Naive thymus-derived CD4-positive, alpha-beta T cell (primary cell): ENCODE data around the gene RETSAT. TPM values are rescaled to one million over a fixed set of nuclear protein-coding genes. Genes with fewer than 3 reads are reported as not detected.
"Not testable (repeated sequence)": the region's sequence is repeated elsewhere in the genome, so short reads cannot be mapped to it uniquely, and the experiment has no call there.

Experiments used
- ATAC-seq: fragments of 150-1000 bp; cut with Tn5 transposase; 2 replicates; pipeline ENCODE4 v1.10.0; 2021; ENCODE audit warnings: mild to moderate bottlenecking, moderate library complexity
- CTCF ChIA-PET: fragments of 350-600 bp; sonication (Branson Sonifier 250); formaldehyde crosslinking; loops from one replicate; lab custom pipeline; 2021; ENCODE audit warnings: antibody characterized with exemption; lab: Charles Lee
- POLR2A ChIA-PET: fragments of 350-600 bp; sonication (Branson Sonifier 250); formaldehyde crosslinking; loops from one replicate; lab custom pipeline; 2021; ENCODE audit warnings: antibody characterized with exemption, inconsistent platforms; lab: Charles Lee
- DNase-seq, 9 donors: peaks; one replicate each; pipeline versions ENCODE4 v3.0.0 to v3.0.0-alpha.2; 2020 to 2022; ENCODE audit warnings: mixed read lengths in 1 of 9
- H3K27ac ChIP-seq: one replicate; pipeline ENCODE4 v1.7.0; 2013; ENCODE audit warnings: mild to moderate bottlenecking, low read depth, low read length, moderate library complexity
- H3K27me3 ChIP-seq, 2 donors: one replicate each; pipeline ENCODE4 v1.7.0; 2013; ENCODE audit warnings: low read length in 2 of 2, mild to moderate bottlenecking in 2 of 2, moderate library complexity in 2 of 2; ENCODE audit not compliant: control insufficient read depth in 2 of 2, insufficient read depth in 2 of 2
- H3K36me3 ChIP-seq, 3 experiments: 1 replicate in 2 of 3; 2 replicates in 1 of 3; pipeline ENCODE4 v1.7.0; 2013; ENCODE audit warnings: low read length in 3 of 3, mild to moderate bottlenecking in 3 of 3, moderate library complexity in 1 of 3; ENCODE audit not compliant: insufficient read depth in 3 of 3, control insufficient read depth in 2 of 3
- H3K4me1 ChIP-seq, 2 donors: one replicate each; pipeline ENCODE4 v1.7.0; 2013; ENCODE audit warnings: low read length in 2 of 2, mild to moderate bottlenecking in 2 of 2, moderate library complexity in 1 of 2; ENCODE audit not compliant: control insufficient read depth in 2 of 2, insufficient read depth in 2 of 2
- H3K4me3 ChIP-seq: 2 replicates; pipeline ENCODE4 v1.7.0; 2013; ENCODE audit warnings: mild to moderate bottlenecking, low read length
- H3K9me3 ChIP-seq, 3 experiments: 1 replicate in 2 of 3; 2 replicates in 1 of 3; pipeline ENCODE4 v1.7.0; 2013; ENCODE audit warnings: low read length in 3 of 3; ENCODE audit not compliant: control insufficient read depth in 2 of 3
- H3K27ac Mint-ChIP-seq, 9 donors: one replicate each; pipeline ENCODE4 v1.8.0; 2020 to 2022; ENCODE audit warnings: mixed read lengths in 9 of 9, mild to moderate bottlenecking in 8 of 9, moderate library complexity in 5 of 9, inconsistent platforms in 2 of 9
- H3K27me3 Mint-ChIP-seq, 5 donors: one replicate each; pipeline ENCODE4 v1.8.0; 2021 to 2022; ENCODE audit warnings: mixed read lengths in 5 of 5, mild to moderate bottlenecking in 1 of 5
- H3K36me3 Mint-ChIP-seq, 5 donors: one replicate each; pipeline ENCODE4 v1.8.0; 2020 to 2022; ENCODE audit warnings: mixed read lengths in 5 of 5, mild to moderate bottlenecking in 3 of 5, inconsistent platforms in 1 of 5
- H3K4me1 Mint-ChIP-seq, 7 donors: one replicate each; pipeline ENCODE4 v1.8.0; 2020 to 2022; ENCODE audit warnings: mixed read lengths in 7 of 7, mild to moderate bottlenecking in 3 of 7, inconsistent platforms in 1 of 7
- H3K4me3 Mint-ChIP-seq, 10 donors: one replicate each; pipeline ENCODE4 v1.8.0; 2020 to 2022; ENCODE audit warnings: mild to moderate bottlenecking in 10 of 10, mixed read lengths in 10 of 10, moderate library complexity in 6 of 10, inconsistent platforms in 2 of 10
- H3K9me3 Mint-ChIP-seq, 11 donors: one replicate each; pipeline ENCODE4 v1.8.0; 2020 to 2022; ENCODE audit warnings: mixed read lengths in 11 of 11, mild to moderate bottlenecking in 4 of 11, inconsistent platforms in 1 of 11, moderate library complexity in 1 of 11
- intact Hi-C, 2 donors: fragments of 100-400 bp; cut with micrococcal nuclease; formaldehyde crosslinking; loops; one replicate each; pipeline ENCODE4 v1.15.1; 2023
- polyA plus RNA-seq, 2 donors: library from polyadenylated mRNA; unstranded; fragments of 300-500 nt; fragmentation: Illumina TruSeq; gene quantifications; one replicate each; pipeline ENCODE4 v1.2.3, GENCODE V29; 2021
- total RNA-seq, 6 experiments: library from RNA in 5 of 6; stranded (reverse) in 5 of 6; gene quantifications; 1 replicate in 5 of 6; 2 replicates in 1 of 6; pipeline ENCODE4 v1.2.3 and lab custom pipeline; 2021 to 2026

Gene RETSAT
- total and polyA plus RNA-seq, 7 experiments from 2014 or later, result 8.9 to 30.5 (median 19.5) TPM

DNA sequence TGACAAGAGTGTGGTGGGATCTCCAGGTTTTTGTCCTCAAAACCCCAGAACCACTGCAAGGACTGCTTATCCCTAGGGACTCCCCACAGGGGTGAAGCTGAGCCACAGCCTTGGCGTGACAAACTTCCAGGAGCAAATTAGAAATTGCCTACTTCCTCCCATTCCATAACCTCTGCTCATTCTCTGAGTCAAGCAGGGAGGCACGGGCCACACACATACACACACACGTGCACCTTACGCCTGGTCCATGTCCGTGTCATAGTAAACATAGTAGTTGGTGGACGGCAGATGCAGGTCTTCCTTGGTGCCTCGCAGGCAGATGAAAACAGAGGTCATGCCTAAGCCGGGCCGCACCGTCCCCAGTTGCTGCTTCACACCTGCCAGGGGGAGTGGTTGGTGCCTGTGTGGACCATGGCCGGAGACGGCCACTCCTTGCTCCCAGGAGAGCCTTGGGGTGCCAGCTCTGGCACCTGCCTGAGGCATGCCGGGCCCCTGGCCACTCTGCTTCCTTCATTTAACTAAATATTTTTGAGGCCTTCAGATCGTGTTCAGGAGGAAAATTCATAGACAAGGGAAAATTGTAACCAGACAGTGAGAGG is 9.9 kb downstream of the RETSAT start:
- no peaks in the 10 kb centered on the region for H3K4me1 ChIP-seq
- H3K27ac ChIP-seq, result no peak overlapping the region
- Mint-ChIP-seq H3K4me1 (no peaks in the 10 kb centered on the region), H3K4me3 (no peak overlapping the region), H3K27me3 (peaks cover 0 to 3% (median 0%) of the 10 kb centered on the region in 5 donors), H3K27ac (no peak overlapping the region), H3K36me3 (peaks cover 8 to 42% (median 15%) of the 10 kb centered on the region in 5 donors), H3K9me3 (no peaks in the 10 kb centered on the region)
- intact Hi-C loops, result no loop called here
- no peak overlapping the region for H3K4me3 ChIP-seq
- DNase-seq (no peak), ATAC-seq (no peak)
- H3K27me3 ChIP-seq, result no peaks in the 10 kb centered on the region
- no peaks in the 10 kb centered on the region for H3K9me3 ChIP-seq
- peaks cover 0 to 47% (median 5%) of the 10 kb centered on the region in 3 experiments for H3K36me3 ChIP-seq
- ChIA-PET POLR2A (interaction anchor here (14.5 kb wide), 1 partner anchor 16 kb away, joined by 211 read pairs; the partner anchor contains the start of gene TGOLN2), CTCF (no interaction called here)

DNA sequence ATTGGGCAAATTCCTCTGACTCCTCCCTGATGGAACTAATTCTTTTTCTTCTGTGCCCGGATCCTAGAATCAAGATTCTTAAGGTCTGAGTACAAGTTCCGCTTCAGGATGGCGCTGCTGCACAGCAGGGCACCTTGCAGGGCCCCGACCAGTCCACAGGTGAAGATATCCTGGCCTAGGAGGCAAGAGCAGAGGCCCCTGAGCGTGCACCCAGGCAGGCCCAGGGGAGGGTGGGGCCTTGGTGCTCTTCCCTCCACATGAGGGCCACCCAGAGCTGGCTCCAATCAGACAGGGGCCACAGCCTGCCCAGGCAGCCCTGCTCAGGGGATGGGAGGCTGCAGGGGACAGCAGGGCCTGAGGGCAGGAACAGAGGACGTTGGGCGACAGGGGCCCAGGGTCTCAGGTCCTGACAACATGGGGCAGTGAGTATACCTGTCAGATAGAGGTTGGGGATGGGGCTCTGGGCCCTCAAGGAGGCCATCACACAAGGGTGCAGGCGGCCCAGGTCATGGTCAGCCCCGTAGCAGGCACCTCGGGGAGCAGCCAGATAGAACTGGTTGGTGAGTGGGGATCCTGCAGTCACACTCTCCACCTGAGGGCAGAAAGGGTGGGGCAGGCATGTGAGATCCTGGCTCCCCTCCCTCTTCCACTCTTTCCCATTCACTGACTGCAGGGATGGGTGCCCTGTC is 11.0 kb downstream of the RETSAT start:
- H3K4me3 Mint-ChIP-seq, H3K27ac ChIP-seq, H3K9me3 ChIP-seq, H3K4me1 ChIP-seq, CTCF ChIA-PET, DNase-seq, H3K4me3 ChIP-seq, H3K4me1 Mint-ChIP-seq, H3K9me3 Mint-ChIP-seq, intact Hi-C loops, H3K27me3 ChIP-seq, H3K27ac Mint-ChIP-seq: not testable (repeated sequence)
- peaks cover 0 to 10% (median 0%) of the 10 kb centered on the region in 5 donors for H3K27me3 Mint-ChIP-seq
- peaks cover 8 to 39% (median 15%) of the 10 kb centered on the region in 5 donors for H3K36me3 Mint-ChIP-seq
- H3K36me3 ChIP-seq, result peaks cover 0 to 44% (median 0%) of the 10 kb centered on the region in 3 experiments
- POLR2A ChIA-PET, result interaction anchor here (2.6 to 14.5 kb wide), 2 partner anchors 10 to 15 kb away, joined by 8 to 211 read pairs; partner anchors contain the start of genes ELMOD3, RETSAT and TGOLN2
- peak; percentile 21 for ATAC-seq

DNA sequence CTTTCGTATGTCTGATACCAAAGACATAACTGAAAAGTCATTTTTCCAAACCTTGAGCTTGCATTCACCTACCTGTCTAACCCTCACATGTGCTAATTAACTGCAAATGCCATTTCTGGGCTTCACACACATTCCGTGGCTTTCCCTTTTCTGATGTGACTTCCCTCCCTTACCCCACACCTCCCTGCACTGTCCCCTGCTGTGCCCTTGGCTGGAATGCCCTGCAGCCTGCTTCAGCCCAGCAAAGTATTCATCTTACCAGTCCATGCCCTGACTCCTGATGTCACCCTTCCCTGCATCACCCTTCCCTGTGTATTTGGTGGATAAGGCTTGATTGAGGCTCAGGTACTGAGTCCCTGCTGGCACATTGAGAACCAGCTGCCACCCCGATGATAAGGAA is 12.2 kb downstream of the RETSAT start:
- H3K36me3 Mint-ChIP-seq, result peaks cover 4 to 31% (median 8%) of the 10 kb centered on the region in 5 donors
- Histone ChIP-seq H3K4me1 (no peaks in the 10 kb centered on the region), H3K4me3 (no peak overlapping the region), H3K27me3 (no peaks in the 10 kb centered on the region), H3K36me3 (peaks cover 0 to 36% (median 0%) of the 10 kb centered on the region in 3 experiments), H3K9me3 (no peaks in the 10 kb centered on the region), H3K27ac (no peak overlapping the region)
- no peaks in the 10 kb centered on the region for H3K4me1 Mint-ChIP-seq
- intact Hi-C loops, result no loop called here
- H3K27ac Mint-ChIP-seq, result peak overlapping the region in 1 of 9 donors; percentile 67
- peaks cover 0 to 17% (median 0%) of the 10 kb centered on the region in 5 donors for H3K27me3 Mint-ChIP-seq
- H3K4me3 Mint-ChIP-seq, result no peak overlapping the region
- no peaks in the 10 kb centered on the region for H3K9me3 Mint-ChIP-seq
- ChIA-PET POLR2A (interaction anchor here (1.0 to 2.6 kb wide), 4 partner anchors 11 to 28 kb away, joined by 3 to 8 read pairs (median 4); partner anchors contain the start of genes ELMOD3, RETSAT and TGOLN2), CTCF (no interaction called here)
- ATAC-seq, result no peak
- no peak for DNase-seq

- CTCF ChIA-PET, result no interaction called here
- Histone ChIP-seq H3K27ac (no peak overlapping the region), H3K4me3 (no peak overlapping the region), H3K36me3 (peaks cover 0 to 29% (median 0%) of the 10 kb centered on the region in 3 experiments), H3K4me1 (no peaks in the 10 kb centered on the region), H3K27me3 (no peaks in the 10 kb centered on the region), H3K9me3 (no peaks in the 10 kb centered on the region)
- no peak overlapping the region for H3K27ac Mint-ChIP-seq
- no peaks in the 10 kb centered on the region for H3K9me3 Mint-ChIP-seq
- H3K27me3 Mint-ChIP-seq, result peaks cover 0 to 19% (median 0%) of the 10 kb centered on the region in 5 donors
- no peak for DNase-seq
- ATAC-seq, result no peak
- no peaks in the 10 kb centered on the region for H3K4me1 Mint-ChIP-seq
- intact Hi-C loops, result no loop called here
- H3K36me3 Mint-ChIP-seq, result peaks cover 4 to 25% (median 8%) of the 10 kb centered on the region in 5 donors
- POLR2A ChIA-PET, result interaction anchor here (1.0 to 2.6 kb wide), 4 partner anchors 12 to 29 kb away, joined by 3 to 8 read pairs (median 4); partner anchors contain the start of genes ELMOD3, RETSAT and TGOLN2
- H3K4me3 Mint-ChIP-seq, result no peak overlapping the region
Observed at GRCh38 chr2:85341269-85342029, 12.9 kb downstream of the RETSAT start.

- ATAC-seq (no peak), DNase-seq (no peak)
- no peak overlapping the region for H3K4me3 Mint-ChIP-seq
- no peak overlapping the region for H3K27ac Mint-ChIP-seq
- ChIA-PET POLR2A (interaction anchor here (0.9 to 1.1 kb wide), 2 partner anchors 21 to 33 kb away, joined by 3 read pairs; no protein-coding TSS in a partner anchor), CTCF (no interaction called here)
- Histone ChIP-seq H3K27me3 (no peaks in the 10 kb centered on the region), H3K9me3 (no peaks in the 10 kb centered on the region), H3K36me3 (peaks cover 0 to 18% (median 0%) of the 10 kb centered on the region in 3 experiments), H3K27ac (no peak overlapping the region), H3K4me1 (no peaks in the 10 kb centered on the region), H3K4me3 (no peak overlapping the region)
- peaks cover 0 to 22% (median 0%) of the 10 kb centered on the region in 5 donors for H3K27me3 Mint-ChIP-seq
- no peaks in the 10 kb centered on the region for H3K4me1 Mint-ChIP-seq
- intact Hi-C loops, result no loop called here
- peaks cover 4 to 20% (median 8%) of the 10 kb centered on the region in 5 donors for H3K36me3 Mint-ChIP-seq
- no peaks in the 10 kb centered on the region for H3K9me3 Mint-ChIP-seq
Observed at GRCh38 chr2:85340034-85340892, 14.1 kb downstream of the RETSAT start.

GRCh38 chr2:85334928-85335327 is 19.4 kb downstream of the RETSAT start:
- ChIA-PET POLR2A (no interaction called here), CTCF (no interaction called here)
- peaks cover 0 to 6% (median 0%) of the 10 kb centered on the region in 7 donors for H3K4me1 Mint-ChIP-seq
- DNase-seq (no peak), ATAC-seq (no peak)
- no peaks in the 10 kb centered on the region for H3K9me3 Mint-ChIP-seq
- peak overlapping the region in 1 of 10 donors; percentile 38 for H3K4me3 Mint-ChIP-seq
- Histone ChIP-seq H3K9me3 (no peaks in the 10 kb centered on the region), H3K4me3 (no peak overlapping the region), H3K4me1 (no peaks in the 10 kb centered on the region), H3K27me3 (no peaks in the 10 kb centered on the region), H3K36me3 (no peaks in the 10 kb centered on the region), H3K27ac (no peak overlapping the region)
- no peak overlapping the region for H3K27ac Mint-ChIP-seq
- intact Hi-C loops, result no loop called here
- peaks cover 0 to 22% (median 0%) of the 10 kb centered on the region in 5 donors for H3K27me3 Mint-ChIP-seq
- peaks cover 0 to 2% (median 0%) of the 10 kb centered on the region in 5 donors for H3K36me3 Mint-ChIP-seq
